SK-N-SH (cell line): ENCODE data around the gene SNED1. TPM values are rescaled to one million over a fixed set of nuclear protein-coding genes. Genes with fewer than 3 reads are reported as not detected.

Experiments
- CTCF ChIA-PET: fragments of 300-600, 350-600 bp; formaldehyde crosslinking; extraction: SDS; loops from one replicate; lab custom pipeline; 2021; lab: Yijun Ruan, JAX
- POLR2A ChIA-PET: fragments of 350-600 bp; sonication (Branson Sonifier 250); formaldehyde crosslinking; extraction: SDS; loops from one replicate; lab custom pipeline; 2020; ENCODE audit warnings: antibody characterized with exemption, inconsistent platforms; lab: Yijun Ruan, JAX
- DNase-seq: peaks from one replicate; pipeline ENCODE4 v3.0.0; 2012
- H2AFZ ChIP-seq: fragments of 200-600 bp; sonication (generic); 2 replicates; pipeline ENCODE4 v1.8.1; 2016; ENCODE audit warnings: antibody characterized with exemption, mild to moderate bottlenecking, low read depth
- H3F3A ChIP-seq: fragments of 200-600 bp; sonication (generic); replicated peaks from 2 replicates; pipeline ENCODE3; 2016; ENCODE audit warnings: antibody characterized with exemption, mild to moderate bottlenecking; ENCODE audit not compliant: insufficient read depth
- H3K27ac ChIP-seq, 2 experiments: fragments of 200-500 bp in 1 of 2; fragments of 200-600 bp in 1 of 2; sonication (Bioruptor generic) in 1 of 2; sonication (generic), shearing (Covaris generic) in 1 of 2; 2 replicates each; pipeline versions ENCODE4 v1.5.1 to v1.6.1; 2014 to 2016; ENCODE audit warnings: low read depth in 2 of 2, inconsistent platforms in 1 of 2, low read length in 1 of 2, mild to moderate bottlenecking in 1 of 2, mixed read lengths in 1 of 2
- H3K27me3 ChIP-seq: fragments of 200-600 bp; sonication (generic), shearing (Covaris generic); 2 replicates; pipeline ENCODE4 v1.6.1; 2016; ENCODE audit warnings: mixed run types; ENCODE audit not compliant: insufficient read depth
- H3K36me3 ChIP-seq, 2 experiments: fragments of 200-500 bp in 1 of 2; fragments of 200-600 bp in 1 of 2; sonication (Bioruptor generic) in 1 of 2; sonication (generic) in 1 of 2; replicated peaks in 1 of 2; 2 replicates each; pipeline versions ENCODE3 to v1.5.1; 2014 to 2016; ENCODE audit warnings: low read length in 1 of 2, mild to moderate bottlenecking in 1 of 2; ENCODE audit not compliant: insufficient read depth in 2 of 2, control insufficient read depth in 1 of 2
- H3K4me1 ChIP-seq, 2 experiments: fragments of 200-500 bp in 1 of 2; fragments of 200-600 bp in 1 of 2; sonication (Bioruptor generic) in 1 of 2; sonication (generic), shearing (Covaris generic) in 1 of 2; 2 replicates each; pipeline versions ENCODE4 v1.5.1 to v1.6.1; 2014 to 2016; ENCODE audit warnings: low read depth in 1 of 2, low read length in 1 of 2, mixed run types in 1 of 2; ENCODE audit not compliant: insufficient read depth in 2 of 2, control insufficient read depth in 1 of 2
- H3K4me2 ChIP-seq: fragments of 200-600 bp; sonication (generic), shearing (Covaris generic); 2 replicates; pipeline ENCODE4 v1.6.1; 2017; ENCODE audit warnings: mixed run types
- H3K4me3 ChIP-seq, 2 experiments: fragments of 200-500 bp in 1 of 2; fragments of 200-600 bp in 1 of 2; sonication (Bioruptor generic) in 1 of 2; sonication (generic), shearing (Covaris generic) in 1 of 2; 2 replicates each; pipeline versions ENCODE4 v1.5.1 to v1.8.1; 2014 to 2016; ENCODE audit warnings: low read depth in 2 of 2, inconsistent platforms in 1 of 2, low read length in 1 of 2, mild to moderate bottlenecking in 1 of 2, mixed read lengths in 1 of 2, moderate library complexity in 1 of 2
- H3K79me2 ChIP-seq: fragments of 200-600 bp; sonication (generic); 2 replicates; pipeline ENCODE4 v1.8.1; 2017; ENCODE audit warnings: mild to moderate bottlenecking; ENCODE audit not compliant: insufficient read depth
- H3K9ac ChIP-seq: fragments of 200-600 bp; sonication (generic); 2 replicates; pipeline ENCODE4 v1.6.1; 2017; ENCODE audit warnings: mixed run types
- H3K9me2 ChIP-seq: fragments of 200-600 bp; sonication (generic); 2 replicates; pipeline ENCODE4 v1.6.1; 2017; ENCODE audit warnings: mixed run types
- H3K9me3 ChIP-seq: fragments of 200-600 bp; sonication (generic); 2 replicates; pipeline ENCODE4 v1.6.1; 2017; ENCODE audit warnings: mixed run types, mild to moderate bottlenecking, moderate library complexity
- H4K20me1 ChIP-seq: fragments of 200-600 bp; sonication (generic); 2 replicates; pipeline ENCODE4 v1.6.1; 2017; ENCODE audit warnings: mild to moderate bottlenecking, mixed run types; ENCODE audit not compliant: insufficient read depth
- CHD2 ChIP-seq: fragments of 150-350 bp; IDR thresholded peaks from 2 replicates; pipeline ENCODE4 v1.6.1; 2018; ENCODE audit warnings: low read length; ENCODE audit not compliant: partially characterized antibody
- CTCF ChIP-seq: fragments of 200-600 bp; sonication (generic); IDR thresholded peaks from 2 replicates; pipeline ENCODE4 v1.6.1; 2017; ENCODE audit warnings: antibody characterized with exemption, mild to moderate bottlenecking, moderate library complexity
- ELF1 ChIP-seq: IDR thresholded peaks from 2 replicates; pipeline ENCODE4 v1.4.0; 2012
- FOXM1 ChIP-seq: IDR thresholded peaks from 2 replicates; pipeline ENCODE4 v1.4.0; 2012; ENCODE audit warnings: low read depth, mild to moderate bottlenecking
- GATA2 ChIP-seq: sonication (generic); formaldehyde crosslinking; IDR thresholded peaks from 2 replicates; pipeline ENCODE4 v1.5.0; 2020; ENCODE audit warnings: mild to moderate bottlenecking, missing genetic modification reagents
- IRF3 ChIP-seq: fragments of 150-350 bp; IDR thresholded peaks from 2 replicates; pipeline ENCODE4 v1.6.1; 2016; ENCODE audit warnings: mild to moderate bottlenecking, low read depth, low read length
- PBX3 ChIP-seq: IDR thresholded peaks from 2 replicates; pipeline ENCODE4; 2012
- REST ChIP-seq: IDR thresholded peaks from 2 replicates; pipeline ENCODE4 v1.6.1; 2012; ENCODE audit warnings: mild to moderate bottlenecking, low read depth, low read length, moderate library complexity
- RXRA ChIP-seq: IDR thresholded peaks from 2 replicates; pipeline ENCODE4 v1.4.0; 2012; ENCODE audit warnings: low read depth, mild to moderate bottlenecking, borderline replicate concordance
- SMC3 ChIP-seq: IDR thresholded peaks from 2 replicates; pipeline ENCODE4 v1.6.1; 2012; ENCODE audit warnings: low read depth, low read length, improper control_type of control experiment
- TAF1 ChIP-seq: IDR thresholded peaks from 2 replicates; pipeline ENCODE4 v1.6.1; 2012; ENCODE audit warnings: low read depth, mild to moderate bottlenecking, low read length, moderate library complexity, borderline replicate concordance
- USF1 ChIP-seq: IDR thresholded peaks from 2 replicates; pipeline ENCODE4 v1.4.0; 2012; ENCODE audit warnings: low read depth, borderline replicate concordance
- YY1 ChIP-seq: IDR thresholded peaks from 2 replicates; pipeline ENCODE4 v1.4.0; 2012; ENCODE audit warnings: low read depth, mild to moderate bottlenecking
- ZBTB33 ChIP-seq: IDR thresholded peaks from 2 replicates; pipeline ENCODE4 v1.4.0; 2012; ENCODE audit warnings: low read depth, borderline replicate concordance
- WGBS: methylation state at CpG from one replicate; pipeline ENCODE4 v1.1.6; 2017; ENCODE audit warnings: low lambda C conversion rate; 5-methylcytosine and 5-hydroxymethylcytosine counted together
- polyA plus RNA-seq, 3 experiments: library from polyadenylated mRNA; depleted of rRNA; stranded (reverse); fragments of >200 nt; gene quantifications; 2 replicates each; pipeline ENCODE4 v1.2.3, GENCODE V29; 2012

The SNED1 gene
- polyA plus RNA-seq, 1 of the 3 experiments (the other 2 are of a cell fraction) = 0.03 TPM

GRCh38 chr2:241070361-241070760 is 71.9 kb downstream of the SNED1 start (continued):
- TF ChIP-seq CTCF (no peak), USF1 (no peak), FOXM1 (no peak), GATA2 (CRISPR knock-in tag) (no peak)

GRCh38 chr2:241070811-241071676 is 72.6 kb downstream of the SNED1 start:
- WGBS = 51% methylated on average over 11 of the region's 31 CpGs
- Histone ChIP-seq H3K4me2 (no peak overlapping the region), H3F3A (no peaks in the 10 kb centered on the region), H3K9me2 (no peaks in the 10 kb centered on the region), H3K4me3 (no peak overlapping the region), H3K9me3 (no peaks in the 10 kb centered on the region), H4K20me1 (no peaks in the 10 kb centered on the region), H3K9ac (no peak overlapping the region), H2AFZ (no peak overlapping the region), H3K27me3 (no peaks in the 10 kb centered on the region), H3K36me3 (no peaks in the 10 kb centered on the region), H3K4me1 (no peaks in the 10 kb centered on the region; a peak in 1 of 4 replicates), H3K27ac (no peak overlapping the region), H3K79me2 (no peaks in the 10 kb centered on the region)
- DNase-seq = no peak
- ChIA-PET CTCF (no interaction called here), POLR2A (no interaction called here)
- no peak for TF ChIP-seq CTCF
- no peak for TF ChIP-seq YY1
- TF ChIP-seq IRF3 = no peak
- TF ChIP-seq CHD2 = no peak
- no peak for TF ChIP-seq RXRA
- no peak for TF ChIP-seq USF1
- TF ChIP-seq REST = no peak
- no peak for TF ChIP-seq PBX3
- no peak for TF ChIP-seq TAF1
- no peak for TF ChIP-seq ZBTB33
- TF ChIP-seq ELF1 = no peak
- no peak for TF ChIP-seq SMC3
